HG03520 (cell line): Measurements from ENCODE around the gene OTOS.

Source experiments
- ATAC-seq: cut with Tn5 transposase; IDR thresholded peaks from one replicate; pipeline ENCODE4 v1.9.1; 2021; ENCODE audit warnings: mild to moderate bottlenecking, moderate library complexity; ENCODE audit not compliant: unreplicated experiment

Gene OTOS

DNA sequence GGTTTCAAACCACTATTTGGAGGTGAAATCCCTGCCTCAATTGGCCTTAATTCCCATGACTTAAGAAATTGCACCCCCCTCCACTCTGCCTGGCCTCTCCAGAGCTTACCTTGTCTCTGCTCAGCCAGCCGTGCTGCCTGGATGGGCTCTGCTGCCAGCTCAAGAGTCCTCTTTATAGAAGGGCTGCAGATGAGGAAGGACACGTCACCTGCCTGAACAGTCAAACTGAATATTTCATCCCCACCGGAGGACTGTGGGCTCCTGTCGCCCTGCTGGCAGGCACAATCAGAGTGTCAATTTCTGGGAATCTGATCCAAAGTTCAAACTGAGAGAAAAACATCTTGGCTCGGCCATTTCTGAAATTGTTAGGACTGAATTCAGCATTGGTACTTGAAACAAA, at the start of gene OTOS:
OTOS (minus strand) TSS at position 148 of the 400 bp plus-strand sequence. CDS start 332 bp downstream, outside the sequence.
- no peak for ATAC-seq

DNA sequence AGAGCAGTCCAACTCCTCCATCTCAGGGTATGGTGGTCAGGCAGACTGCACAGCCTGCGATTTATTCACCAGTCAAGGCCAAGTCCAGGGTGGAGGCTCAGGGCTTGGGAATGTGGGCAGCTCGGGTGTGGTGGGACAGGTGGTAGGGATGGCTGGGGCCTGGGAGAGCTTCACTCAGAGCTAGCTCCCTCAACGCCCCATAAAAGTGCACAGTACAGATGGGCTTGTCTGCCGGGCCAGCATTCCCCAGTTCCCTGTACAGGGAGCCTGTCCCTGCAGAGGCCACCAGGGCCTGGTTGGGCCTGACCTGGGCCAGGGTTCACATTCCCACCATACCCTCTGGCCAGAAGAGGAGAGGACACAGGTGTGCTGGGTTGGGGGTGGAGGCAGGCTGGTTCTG, 49.2 kb upstream of the OTOS start:
- no peak for ATAC-seq

DNA sequence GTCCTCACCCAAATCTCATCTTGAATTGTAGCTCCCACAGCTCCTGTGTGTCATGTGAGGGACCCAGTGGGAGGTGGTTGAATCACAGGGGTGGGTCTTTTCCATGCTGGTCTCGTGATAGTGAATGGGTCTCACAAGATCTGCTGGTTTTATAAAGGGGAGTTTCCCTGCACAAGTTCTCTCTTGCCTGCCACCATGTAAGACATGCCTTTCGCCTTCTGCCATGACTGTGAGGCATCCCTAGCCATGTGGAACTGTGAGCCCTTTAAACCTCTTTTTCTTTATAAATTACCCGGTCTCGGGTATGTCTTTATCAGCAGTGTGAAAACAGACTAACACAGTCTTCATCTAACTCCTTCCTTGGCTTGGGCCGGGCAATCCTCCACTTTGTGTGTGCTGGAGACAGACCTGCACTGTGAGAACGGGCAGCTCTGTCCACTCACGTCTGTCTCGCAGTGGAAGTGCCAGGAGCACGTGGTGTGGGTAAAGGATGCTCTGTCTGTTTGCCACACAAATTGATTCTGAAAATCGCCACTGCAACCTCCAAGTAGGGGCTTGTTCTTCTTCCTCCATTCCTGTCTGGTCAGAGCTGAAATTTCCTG, 47.6 kb upstream of the OTOS start:
- ATAC-seq: no peak

DNA sequence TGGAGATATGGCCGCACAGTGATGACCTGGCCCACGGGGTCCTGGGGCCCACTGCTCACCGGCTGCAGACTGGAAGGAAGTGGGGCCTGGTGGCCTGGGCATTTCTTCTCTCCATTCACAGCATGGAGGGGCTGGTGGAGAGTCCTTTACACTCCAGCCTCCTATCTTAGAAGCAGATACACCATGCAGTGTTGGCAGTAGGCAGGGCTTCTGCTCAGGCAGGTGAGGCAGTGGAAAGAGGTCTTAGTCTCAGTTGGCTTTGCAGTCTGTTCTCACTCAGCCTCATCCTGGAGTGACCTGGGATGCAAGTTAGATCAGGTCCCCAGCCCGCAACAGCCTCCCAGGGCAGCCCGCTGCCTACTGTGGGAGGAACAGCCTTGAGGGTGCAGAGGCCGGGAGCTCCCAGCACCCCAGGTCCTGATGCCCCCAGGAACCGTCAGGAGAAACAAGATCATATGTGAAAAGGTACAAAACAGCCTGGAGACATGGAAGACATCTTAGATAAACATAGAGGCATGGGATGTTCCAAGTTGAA, 45.8 kb upstream of the OTOS start:
- ATAC-seq: no peak

DNA sequence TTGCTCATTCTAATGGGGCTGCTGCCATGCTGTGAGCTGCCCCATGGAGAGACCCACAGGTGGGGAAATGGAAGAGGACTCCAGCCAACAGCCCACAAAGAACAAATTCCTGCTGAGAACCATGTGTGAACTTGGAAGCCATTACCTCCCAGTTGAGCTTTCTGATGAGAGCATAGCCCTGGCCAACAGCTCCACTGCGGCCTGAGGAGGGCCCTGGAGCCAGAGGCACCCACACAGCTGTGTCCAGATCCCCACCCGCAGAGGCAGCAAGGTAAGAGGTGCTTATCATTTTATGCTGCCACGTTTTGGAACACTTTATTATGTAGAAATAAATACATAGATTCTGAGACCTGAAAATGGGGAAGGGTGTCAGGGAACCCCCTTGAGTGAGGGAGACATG, 44.2 kb upstream of the OTOS start:
- ATAC-seq: no peak

DNA sequence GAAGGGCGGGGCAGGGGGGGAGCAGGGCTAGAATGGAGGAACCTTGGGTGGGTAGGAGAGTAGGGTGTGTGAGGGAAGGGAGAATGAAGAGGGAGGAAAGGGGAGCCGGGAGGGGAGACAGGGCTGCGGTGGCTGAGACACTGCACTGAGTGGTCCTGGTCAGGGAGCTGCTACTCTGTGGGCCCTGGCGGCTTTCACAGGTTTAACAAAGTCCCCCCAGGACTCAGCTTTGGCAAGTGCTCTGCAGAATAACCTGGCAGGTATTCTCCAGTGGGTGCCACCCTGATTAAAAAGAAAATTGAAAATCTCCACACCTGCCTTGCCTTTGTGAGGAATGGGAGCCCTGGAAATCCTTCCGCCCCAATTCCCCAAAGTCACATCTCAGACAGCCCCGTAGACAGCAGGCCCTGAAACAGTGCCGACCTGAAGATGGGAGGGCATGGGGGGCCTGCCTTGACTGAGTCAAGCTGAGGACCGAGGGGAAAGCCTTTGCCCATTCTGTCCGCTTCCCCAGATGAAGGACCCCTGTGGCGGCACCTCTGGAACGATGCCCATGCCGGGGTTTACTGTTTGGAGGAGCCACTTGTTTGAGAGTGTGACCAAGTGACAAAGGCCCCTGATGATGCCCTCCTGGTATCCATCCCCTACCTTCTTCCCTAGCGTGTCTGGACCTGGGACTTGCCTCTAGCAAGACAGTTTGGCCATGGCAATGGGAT, 43.6 kb upstream of the OTOS start:
- no peak for ATAC-seq

DNA sequence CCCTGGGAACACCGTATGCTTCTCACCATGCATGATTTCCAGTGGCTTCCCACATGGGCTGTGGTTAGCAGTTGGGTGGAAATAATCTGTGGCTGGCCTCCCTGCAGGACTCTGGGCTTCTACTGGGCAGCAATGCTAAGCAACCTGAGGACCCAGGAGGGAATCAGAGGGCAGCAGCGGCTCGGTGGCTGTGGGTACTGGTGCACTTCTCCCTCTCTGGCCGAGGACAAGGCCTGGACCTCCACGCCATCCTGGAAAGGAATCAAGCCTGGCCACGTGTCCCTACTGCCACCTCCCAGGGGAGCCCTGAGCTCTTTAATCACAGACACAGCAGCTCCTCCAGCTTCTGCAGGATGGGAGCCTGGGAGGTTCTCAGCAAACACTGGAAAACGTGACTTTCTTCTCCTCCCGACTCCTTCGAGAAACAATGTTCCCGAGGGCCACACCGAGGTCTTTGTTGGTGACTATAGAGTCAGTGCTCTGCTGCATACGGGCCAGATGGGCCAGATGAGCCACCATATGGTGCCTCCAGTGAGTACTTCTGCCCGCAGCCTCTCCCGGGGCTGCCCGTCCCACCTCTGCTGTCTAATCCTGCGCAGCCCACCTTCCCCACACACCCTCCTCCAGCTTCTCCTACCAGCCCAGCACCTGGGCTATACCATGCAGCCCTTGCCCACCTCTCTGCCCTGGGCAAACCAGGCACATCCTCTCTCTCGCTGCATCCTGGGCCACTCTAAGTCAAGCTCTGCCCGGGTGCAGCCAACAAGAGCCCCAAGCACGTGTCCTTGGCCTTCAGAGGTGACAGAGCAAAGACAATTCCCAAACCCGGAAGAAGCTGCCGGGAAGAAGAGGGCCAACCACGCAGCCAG, 42.8 kb upstream of the OTOS start:
- ATAC-seq: no peak

DNA sequence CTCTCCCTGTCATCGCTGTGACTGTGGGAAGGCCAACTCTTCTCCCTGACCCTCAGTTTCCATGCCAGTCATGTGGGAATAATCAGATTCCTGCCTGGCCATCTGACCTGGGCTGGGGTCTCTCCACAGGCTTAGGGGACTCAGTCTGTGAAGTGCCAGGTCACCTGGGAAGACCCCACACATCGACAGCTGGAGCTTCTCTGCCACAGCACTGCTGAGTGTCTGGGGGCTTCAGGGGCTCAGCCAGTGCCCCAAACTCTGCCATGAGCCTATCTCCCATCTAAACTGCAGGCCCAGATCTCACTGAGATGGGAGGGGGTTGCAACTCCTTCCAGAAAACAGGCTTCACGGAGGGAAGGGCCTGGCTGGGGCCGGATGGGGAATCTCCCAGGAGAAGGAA, 42.0 kb upstream of the OTOS start:
- no peak for ATAC-seq

DNA sequence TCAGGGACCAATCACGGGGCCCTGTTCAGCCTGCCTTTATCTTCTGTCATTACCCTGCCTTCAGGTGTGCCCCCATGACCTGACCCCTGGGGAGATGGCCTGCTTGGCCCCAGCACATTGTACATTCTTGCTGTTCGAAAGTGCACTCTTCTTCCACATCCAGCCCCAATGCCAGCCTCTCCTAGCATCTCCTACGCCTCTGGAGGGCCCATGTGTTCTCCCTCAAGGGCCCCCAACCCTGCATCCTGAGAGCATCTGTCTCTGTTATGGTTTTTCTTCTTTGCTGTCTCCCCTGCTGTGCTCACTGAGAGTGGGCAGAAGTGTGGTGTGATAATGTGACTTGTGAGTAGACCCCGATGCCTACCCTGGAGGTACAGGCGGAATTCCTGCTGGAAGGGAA, 41.5 kb upstream of the OTOS start:
- no peak for ATAC-seq

DNA sequence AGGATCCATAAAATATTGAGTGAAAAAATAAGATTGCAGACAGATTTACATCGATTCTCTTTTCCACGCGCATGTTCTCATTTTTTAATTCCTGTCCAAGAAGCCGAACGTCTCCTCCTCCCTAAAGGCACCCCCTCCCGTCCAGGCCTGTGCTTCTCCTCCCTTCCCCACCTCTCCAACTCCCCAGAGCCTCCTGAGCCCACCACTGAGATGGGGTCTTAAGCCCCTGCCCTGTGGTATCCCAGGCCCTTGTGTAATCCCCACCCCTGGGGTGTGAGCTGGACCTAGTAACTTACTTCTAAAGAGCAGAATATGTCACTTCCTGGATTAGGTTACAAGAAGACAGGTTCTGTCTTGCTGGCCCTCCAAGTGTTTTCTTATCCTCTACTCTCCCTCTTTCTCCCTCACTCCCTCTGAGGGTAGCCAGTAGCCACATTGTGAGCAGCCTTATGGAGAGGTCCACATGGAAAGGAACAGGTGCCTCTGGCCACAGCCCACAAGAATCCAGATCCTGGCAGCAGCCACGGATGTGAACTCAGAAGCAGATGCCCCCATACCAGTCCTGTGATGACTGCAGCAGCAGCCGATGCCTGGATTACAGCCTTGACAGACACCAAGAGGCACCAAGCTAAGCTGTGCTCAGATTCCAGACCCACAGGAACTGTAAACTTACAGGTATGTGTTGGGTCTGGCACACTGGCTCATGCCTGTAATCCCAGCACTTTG, 39.6 kb upstream of the OTOS start:
- ATAC-seq: no peak

DNA sequence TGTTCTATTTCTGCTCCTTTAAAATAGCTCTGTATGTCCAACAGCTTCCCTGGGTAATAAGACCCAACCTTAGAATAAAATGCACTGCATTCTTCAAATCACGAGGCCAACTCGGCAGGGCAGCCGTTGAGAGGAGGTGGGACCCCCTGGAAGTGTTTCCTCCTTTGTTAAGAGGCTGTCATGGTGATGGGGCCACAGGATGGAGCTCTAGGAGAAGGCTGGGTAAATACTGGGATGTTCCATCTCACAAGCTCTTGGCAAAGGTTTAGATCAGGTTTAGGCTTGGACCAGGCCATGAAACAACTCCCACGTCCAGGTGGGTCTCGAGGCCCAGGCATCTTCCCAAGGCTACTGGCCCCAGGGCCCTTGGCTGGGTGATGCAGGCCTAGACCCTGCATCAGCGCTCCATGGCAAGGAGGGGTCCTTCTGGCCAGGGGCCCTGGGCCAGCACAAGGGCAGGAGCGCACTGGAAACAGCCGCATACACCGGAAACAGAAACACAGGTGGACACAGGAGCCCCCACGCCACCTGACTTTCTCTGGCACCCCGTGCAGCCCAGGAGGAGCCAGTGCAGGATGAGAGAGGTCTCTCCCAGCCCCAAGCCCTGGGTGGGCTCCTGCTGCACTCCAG, 38.8 kb upstream of the OTOS start:
- no peak for ATAC-seq

DNA sequence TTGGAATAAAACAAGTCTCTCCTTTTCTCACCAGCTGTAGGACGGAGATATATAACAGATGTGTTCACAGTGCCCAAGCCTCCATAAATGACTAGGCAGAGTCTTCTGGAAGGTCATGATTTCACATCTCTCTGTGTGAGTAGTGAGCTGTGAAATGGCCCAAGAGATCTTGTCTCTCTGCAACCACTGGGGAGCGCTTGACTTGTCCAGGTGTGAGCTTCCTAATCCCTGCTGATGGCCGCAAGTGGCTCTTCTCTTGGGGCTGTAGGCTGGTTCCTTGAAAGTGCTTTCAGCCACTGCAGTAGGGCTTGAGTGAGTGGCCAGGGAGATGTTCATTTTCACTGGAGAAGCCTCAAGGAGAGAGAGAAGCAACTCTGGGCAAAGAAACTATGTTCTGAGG, 38.1 kb upstream of the OTOS start:
- ATAC-seq: no peak

DNA sequence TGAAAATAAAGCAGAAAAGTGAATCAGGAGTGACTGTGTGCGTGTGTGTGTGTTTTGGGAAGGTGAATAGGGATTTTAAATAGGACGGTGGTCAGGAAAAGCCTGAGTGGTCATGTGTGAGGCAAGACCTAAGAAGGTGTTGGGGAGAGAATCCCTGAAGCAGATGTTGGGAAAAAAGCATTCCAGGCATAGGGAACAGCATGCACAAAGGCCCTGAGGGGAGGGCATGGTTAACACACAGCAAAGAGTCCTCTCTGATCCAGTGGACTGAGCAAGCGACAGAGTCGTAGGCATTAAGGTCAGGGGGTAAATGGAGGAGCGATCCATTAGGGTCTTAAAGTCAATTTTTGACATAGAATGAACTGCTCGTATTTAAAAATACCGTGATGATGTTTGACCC, 34.0 kb upstream of the OTOS start:
- no peak for ATAC-seq

DNA sequence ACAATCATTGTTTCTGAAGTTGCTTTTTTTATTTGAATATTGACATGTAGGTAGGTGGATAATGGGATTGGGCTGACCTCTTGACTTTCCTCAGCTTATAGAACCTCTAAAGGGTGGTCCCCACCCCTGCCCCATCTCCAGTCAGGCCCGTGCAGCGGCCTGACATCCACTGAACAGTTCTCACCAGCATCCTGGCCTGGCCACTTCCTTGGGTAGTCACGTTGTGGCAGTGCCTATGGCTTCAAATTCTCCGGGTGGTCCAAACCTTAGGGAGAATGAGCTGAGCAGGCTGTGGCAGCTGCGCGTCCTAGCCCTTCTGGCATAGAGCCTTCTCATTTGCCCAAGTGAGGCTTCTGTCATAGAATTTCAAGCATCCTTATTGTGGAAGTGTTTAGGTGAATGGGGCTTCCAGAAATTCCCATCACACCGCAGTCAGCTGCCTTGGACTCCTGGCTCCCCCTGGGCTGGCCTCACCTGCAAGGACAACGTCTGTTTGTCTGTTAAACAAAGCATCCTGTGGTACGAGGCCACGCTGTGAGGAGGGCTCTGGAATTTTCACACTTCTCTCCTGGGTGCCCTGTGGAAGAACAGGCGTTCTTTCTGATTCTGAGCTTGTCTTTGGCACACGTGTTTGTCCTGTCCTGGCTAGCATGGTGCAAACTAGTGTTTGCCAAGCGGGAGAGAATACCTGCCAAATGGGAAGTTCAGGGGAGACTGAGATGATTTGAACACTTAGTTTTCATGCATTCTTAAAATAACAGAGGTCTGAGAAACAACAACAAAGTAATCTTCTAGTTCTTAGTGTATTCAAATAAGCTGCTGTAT, 31.8 kb upstream of the OTOS start:
- ATAC-seq: no peak

DNA sequence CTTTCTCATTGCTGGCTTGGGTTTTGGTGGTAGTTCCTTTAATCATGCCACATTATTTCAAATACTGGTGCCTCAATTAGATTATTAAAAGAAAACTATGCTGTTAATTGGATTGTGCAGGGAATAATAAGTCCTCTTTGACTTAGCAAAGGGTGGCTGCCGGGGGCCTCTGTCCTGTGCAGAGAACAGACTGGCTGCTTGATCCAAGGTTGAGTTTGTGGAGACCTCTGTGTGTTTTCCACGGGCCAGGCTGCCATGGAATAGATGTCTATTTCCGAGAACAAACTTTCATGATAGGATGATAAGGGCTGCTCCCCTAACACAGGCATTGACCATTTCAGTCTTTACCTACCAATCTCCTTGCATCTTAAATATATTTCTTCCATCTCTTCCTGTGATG, 30.4 kb upstream of the OTOS start:
- no peak for ATAC-seq

DNA sequence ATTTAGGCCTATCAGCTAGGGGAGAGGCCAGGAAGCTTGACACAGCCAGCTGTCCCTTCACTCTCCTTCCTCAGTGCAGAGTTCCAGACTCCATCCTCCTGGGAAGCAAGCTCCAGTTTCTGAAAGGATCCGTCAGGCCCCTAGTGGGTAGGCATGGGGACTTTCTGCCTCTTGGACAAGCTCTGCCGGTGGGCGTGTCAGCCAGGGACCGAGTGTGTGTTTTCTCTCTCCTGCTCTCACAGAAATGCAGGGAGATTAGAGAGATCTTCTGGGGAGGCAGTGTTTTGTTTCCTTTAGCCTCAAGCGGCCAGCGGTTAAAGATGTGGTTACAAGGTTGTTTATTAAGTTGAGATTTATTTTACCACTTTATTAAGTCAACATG, 29.9 kb upstream of the OTOS start:
- no peak for ATAC-seq

DNA sequence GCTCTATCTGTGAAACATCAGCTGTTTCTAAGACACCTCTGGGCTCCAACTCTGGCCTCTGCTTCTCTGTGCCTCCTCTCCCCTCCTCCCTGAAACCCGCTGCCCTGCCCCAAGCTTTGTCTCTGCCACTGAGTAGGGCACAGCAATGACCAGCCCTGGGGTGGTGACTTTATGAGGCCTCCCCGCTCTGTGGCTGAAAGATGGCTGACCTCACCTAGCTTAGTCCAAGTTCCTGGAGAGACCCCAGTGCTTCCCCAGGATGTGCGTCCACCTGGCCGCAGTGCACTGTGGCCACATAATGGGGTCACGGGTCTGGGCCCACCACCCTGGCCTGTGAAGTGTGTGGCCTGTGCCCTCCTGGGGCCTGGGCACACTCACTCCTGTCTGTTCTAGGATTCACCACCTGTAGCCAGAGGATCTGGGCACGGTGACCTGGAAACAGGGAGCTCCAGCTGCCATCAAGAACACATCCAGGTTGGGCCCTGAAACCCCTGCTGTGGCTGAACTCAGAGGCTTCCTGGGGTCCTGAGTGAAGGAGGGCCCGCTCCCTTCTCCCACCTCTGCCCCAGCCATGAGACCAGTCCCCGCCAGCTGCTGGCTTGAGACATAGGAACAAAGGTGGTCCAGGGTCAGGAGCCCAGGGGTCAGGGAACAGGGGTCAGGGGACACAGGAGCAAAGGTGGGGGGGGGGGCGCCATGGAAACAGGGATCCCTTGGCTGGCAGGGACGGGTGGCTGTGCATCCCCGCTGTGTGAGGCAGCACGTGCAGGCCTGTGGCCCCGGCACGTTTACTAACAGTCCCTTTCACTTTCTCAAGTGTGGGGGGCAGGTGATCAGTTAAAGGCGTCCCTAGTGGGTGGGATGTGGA, 29.3 kb upstream of the OTOS start:
- no peak for ATAC-seq

DNA sequence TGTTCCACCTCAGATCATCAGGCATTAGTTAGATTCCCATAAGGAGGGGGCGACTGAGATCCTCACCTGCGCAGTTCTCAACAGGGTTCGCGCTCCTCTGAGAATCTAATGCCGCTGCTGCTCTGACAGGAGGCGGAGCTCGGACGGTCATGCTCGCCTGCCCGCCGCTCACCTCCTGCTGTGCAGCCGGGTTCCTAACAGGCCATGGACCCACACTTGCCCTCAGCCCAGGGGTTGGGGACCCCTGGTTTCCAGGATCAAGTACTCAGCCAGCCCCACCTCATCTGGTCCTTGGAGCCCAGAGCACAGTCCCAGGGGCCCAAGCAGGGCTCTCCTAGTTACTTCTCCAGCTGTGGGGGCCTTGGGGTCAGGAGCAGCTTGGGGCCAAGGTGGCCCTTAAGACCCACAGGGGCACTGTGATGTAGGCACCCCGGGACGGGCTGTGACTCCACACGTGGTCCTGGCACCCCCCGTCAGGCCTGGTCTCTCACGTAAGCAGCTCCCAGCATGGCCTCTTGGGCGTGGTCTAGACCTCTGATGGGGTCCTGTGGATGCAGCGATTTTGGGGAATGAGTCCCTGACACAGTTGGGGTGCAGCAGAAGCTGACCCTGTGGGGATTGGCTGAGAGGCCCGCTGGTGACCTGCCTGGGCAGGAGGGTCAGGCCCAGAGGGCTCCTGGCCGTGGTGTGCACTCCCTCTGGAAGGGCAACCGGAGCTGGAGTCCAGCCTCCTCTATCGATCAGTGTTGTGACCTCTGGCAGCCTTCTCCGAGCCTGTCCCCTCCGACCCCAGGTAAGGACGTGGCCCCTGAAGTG, 28.3 kb upstream of the OTOS start:
- ATAC-seq: no peak
